NCI-H2171 treated with DMSO at 0.1 percent for 48 hours (cell line): ENCODE data around the gene PTPRM.
A peak's percentile ranks its signal among the peaks of the same experiment; 100 is the strongest.
"Not testable (repeated sequence)": the region's sequence is repeated elsewhere in the genome, so short reads cannot be mapped to it uniquely, and the experiment has no call there.

ENCODE experiments used
- DNase-seq: peaks from one replicate; lab custom pipeline; 2025; lab: John Stamatoyannopoulos, UW

The PTPRM gene

GRCh38 chr18:7946734-7947377 is 379.7 kb downstream of the PTPRM start:
- peak; percentile 83 for DNase-seq

GRCh38 chr18:7950380-7951136 is 383.4 kb downstream of the PTPRM start:
- DNase-seq = no peak

- no peak for DNase-seq
These were observed 386.2 kb downstream of the PTPRM start for GRCh38 chr18:7953095-7953958.

GRCh38 chr18:7954238-7954637 is 387.1 kb downstream of the PTPRM start:
- DNase-seq = no peak

- no peak for DNase-seq
These were observed 388.1 kb downstream of the PTPRM start for GRCh38 chr18:7955175-7955574.

- no peak for DNase-seq
These were observed 390.2 kb downstream of the PTPRM start for GRCh38 chr18:7957297-7957696.

GRCh38 chr18:7958081-7958896 is 391.2 kb downstream of the PTPRM start:
- no peak for DNase-seq

- no peak for DNase-seq
These were observed 391.7 kb downstream of the PTPRM start for GRCh38 chr18:7958897-7959146.

GRCh38 chr18:7966682-7967081 is 399.6 kb downstream of the PTPRM start:
- DNase-seq = not testable (repeated sequence)

GRCh38 chr18:7974200-7974874 is 407.2 kb downstream of the PTPRM start:
- DNase-seq = no peak

- DNase-seq = no peak
These were observed 410.8 kb downstream of the PTPRM start for GRCh38 chr18:7977897-7978296.

GRCh38 chr18:7978834-7979233 is 411.7 kb downstream of the PTPRM start:
- no peak for DNase-seq

- DNase-seq = no peak
These were observed 412.6 kb downstream of the PTPRM start for GRCh38 chr18:7979714-7980113.

- no peak for DNase-seq
These were observed 413.0 kb downstream of the PTPRM start for GRCh38 chr18:7980136-7980535.

- no peak for DNase-seq
These were observed 413.5 kb downstream of the PTPRM start for GRCh38 chr18:7980656-7981055.

- no peak for DNase-seq
These were observed 415.1 kb downstream of the PTPRM start for GRCh38 chr18:7982216-7982615.

- DNase-seq = no peak
These were observed 420.3 kb downstream of the PTPRM start for GRCh38 chr18:7987284-7987976.

GRCh38 chr18:7990670-7991069 is 423.6 kb downstream of the PTPRM start:
- no peak for DNase-seq

- DNase-seq = no peak
These were observed 434.7 kb downstream of the PTPRM start for GRCh38 chr18:8001711-8002301.

- DNase-seq = no peak
These were observed 437.0 kb downstream of the PTPRM start for GRCh38 chr18:8003878-8004675.
